HG03558 (cell line): ENCODE data around the gene HEYL.

Experiments
- ATAC-seq: cut with Tn5 transposase; IDR thresholded peaks from one replicate; pipeline ENCODE4 v1.9.1; 2021; ENCODE audit warnings: moderate number of reproducible peaks; ENCODE audit not compliant: unreplicated experiment; ENCODE audit errors: extremely low read depth

HEYL gene

DNA sequence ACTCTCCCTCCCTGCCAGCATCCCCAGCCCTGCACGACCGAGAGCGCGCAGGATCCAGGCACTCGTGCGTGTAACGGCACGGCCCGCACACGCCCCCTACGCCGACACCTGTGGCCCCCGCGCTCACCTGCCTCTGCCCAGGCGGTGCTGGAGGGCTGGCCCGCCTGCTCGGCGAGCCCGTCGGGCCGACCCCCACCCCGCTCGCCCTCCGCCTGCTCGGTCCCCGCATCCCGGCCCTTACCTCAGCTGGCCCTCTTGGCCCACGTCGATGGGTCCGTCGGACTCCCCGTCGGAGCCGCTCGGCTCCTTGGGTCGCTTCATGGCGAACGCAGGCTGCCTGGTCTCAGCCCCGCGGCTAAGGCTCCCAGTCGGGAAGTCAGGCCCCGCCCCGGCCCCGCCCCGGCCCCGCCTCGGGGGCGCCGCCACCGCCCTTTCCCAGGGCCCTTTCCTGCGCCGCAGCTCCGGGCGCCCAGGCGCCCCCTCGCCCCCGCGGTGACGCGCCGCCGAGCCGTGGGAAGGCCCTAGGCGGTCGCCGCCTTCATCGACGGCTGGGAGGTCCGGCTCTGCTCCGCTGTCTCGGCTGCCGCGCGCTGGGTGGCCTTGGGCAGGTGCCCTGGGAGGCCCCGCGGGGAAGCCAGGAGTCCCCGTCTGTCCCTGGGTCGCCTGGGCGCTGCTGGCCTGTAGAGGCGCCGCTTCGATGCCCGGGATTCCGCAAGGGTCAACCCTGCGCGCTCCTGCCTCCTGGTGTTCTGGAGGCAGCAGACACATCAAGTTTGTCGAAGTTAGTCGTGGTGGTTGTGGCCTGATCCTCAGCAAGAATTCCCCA is at the start of gene HEYL:
HEYL (minus strand) TSS at position 339 of the 826 bp plus-strand sequence; CDS start at position 321, 18 bp downstream.
- no peak for ATAC-seq

DNA sequence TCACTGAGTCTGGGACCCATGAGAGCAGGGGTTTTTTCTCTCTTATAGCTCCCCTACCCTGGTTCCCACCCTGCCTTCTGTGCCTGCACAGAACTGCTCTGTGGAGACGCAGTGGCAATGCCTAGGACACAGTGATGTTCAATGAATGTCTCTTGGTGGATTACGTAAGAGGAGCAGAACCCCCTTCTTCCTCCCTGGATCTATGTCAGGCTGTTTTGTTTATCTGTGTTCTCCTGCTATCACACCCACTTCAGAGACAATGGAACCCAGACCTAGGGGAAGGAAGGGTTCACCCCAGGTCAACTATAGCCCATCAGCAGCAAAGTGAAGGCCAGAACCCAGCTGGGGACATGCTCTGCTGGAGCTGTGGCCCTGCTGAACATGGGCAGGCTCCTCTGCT is 49.8 kb upstream of the HEYL start:
- no peak for ATAC-seq

- ATAC-seq = no peak
Measured at GRCh38 chr1:39688706-39689105, 49.3 kb upstream of the HEYL start.

- no peak for ATAC-seq
Measured at GRCh38 chr1:39687243-39687642, 47.8 kb upstream of the HEYL start.

GRCh38 chr1:39685071-39685470 is 45.6 kb upstream of the HEYL start:
- ATAC-seq = no peak

GRCh38 chr1:39684313-39684664 is 44.8 kb upstream of the HEYL start:
- ATAC-seq = no peak

DNA sequence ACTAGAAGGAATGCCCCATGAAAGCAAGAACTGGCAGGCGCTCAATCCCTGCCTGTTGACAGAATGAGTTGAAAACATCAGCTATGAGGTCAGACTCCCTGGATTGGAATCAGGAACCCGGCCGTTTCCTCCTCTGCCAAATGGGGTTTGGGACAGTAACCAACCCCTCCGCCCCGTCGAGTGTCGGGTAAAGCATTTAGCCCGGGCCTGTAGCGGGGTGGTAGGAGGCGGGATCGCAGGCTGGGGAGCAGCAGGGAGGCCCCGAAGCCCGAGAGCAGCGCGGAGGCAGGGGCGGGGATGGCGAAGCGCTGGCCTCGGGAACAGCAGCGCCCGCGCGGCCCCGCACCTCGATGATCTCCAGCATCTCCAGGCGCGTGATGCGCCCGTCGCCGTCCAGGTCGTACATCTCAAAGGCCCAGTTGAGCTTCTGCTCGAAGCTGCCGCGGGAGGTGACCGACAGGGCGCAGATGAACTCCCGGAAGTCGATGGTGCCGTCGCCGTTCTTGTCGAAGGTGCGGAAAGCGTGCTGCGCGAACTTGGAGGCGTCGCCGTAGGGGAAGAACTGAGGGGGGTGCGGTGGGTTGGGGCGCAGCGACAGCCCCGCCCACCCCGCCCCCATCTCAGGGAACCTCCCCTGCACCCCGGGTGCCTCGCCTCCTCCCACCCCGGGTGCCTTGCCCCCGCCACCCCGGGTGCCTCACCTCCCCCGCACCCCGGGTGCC is 44.3 kb upstream of the HEYL start:
- no peak for ATAC-seq

DNA sequence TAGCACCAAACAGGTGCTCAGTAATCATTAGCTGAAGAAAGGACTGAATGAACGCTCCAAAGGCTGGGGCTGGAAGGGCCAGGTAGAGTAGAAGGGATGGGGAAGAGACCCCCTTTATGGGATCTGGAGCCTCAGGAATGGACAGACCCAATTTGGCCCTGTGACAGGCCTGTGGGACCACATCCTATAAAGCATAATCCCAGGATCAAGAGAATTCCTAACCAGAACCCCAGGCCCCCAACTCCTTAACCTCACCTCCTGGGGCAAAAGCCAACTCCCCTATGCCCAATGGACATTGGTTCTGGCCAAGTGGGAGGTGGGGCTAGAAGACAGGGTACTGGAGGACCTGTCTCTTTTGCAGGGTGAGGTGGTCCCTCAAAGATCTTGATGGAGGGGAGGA is 42.6 kb upstream of the HEYL start:
- ATAC-seq = no peak

GRCh38 chr1:39681294-39681693 is 41.9 kb upstream of the HEYL start:
- no peak for ATAC-seq

- ATAC-seq = no peak
Measured at GRCh38 chr1:39680751-39681150, 41.3 kb upstream of the HEYL start.

DNA sequence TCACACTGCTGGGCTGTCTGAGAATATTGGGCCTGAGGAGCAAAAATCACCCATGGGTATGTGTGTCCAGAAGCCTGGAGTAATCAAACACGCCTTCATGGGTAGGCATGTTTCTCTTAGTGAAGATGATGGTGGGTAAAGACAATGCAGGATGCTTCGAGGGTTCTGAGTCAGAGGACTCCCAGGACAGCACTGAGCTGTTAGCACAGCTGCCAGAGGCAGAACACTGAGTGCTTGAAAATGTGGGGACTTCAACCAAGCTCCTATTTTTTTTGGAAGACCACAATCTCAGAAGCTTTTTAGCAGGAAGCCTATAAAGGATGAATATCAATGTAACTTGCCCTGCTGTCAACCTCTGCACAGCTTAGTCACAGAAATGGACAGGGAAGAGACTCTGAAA is 40.4 kb upstream of the HEYL start:
- ATAC-seq = no peak

- ATAC-seq = no peak
Measured at GRCh38 chr1:39678889-39679288, 39.4 kb upstream of the HEYL start.

DNA sequence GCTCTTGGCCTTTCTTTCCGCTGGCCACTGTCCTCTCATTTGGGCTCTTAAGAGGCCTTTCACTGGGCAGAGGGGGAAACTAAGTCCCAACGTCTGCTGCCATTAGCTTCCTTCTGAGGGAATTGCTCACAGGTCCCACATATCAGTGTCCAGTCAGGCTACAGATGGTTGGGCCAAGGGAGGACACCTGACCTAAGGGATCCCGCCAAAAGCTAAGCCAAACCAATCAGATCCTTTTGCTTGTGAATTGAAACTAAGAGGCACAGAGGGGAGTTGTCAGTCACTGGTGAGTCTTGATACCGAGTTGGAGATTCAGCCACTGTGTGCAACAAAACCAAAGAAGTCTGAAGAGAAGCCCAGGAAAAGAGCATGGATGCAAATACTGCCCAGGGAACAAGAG is 38.2 kb upstream of the HEYL start:
- no peak for ATAC-seq

GRCh38 chr1:39676948-39677548 is 37.6 kb upstream of the HEYL start:
- no peak for ATAC-seq

DNA sequence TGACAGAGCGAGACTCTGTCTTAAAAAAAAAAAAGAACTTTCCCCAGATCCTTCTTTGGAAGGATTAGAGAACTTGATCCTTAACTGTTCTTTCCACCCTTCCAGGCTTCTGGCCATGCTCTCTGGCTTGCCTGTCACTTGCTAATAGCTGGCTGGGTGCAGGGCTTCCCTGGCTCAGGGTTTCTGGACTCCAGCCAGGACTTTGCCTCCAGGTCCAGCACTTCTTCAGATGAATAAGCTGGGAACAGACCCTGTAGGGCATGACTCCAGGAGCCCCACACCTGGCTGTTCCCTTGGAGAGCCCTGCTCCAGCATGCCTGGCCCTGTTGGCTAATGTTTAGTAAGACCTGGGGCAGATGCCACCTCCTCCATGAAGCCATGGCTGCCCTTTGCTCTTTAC is 35.8 kb upstream of the HEYL start:
- no peak for ATAC-seq

DNA sequence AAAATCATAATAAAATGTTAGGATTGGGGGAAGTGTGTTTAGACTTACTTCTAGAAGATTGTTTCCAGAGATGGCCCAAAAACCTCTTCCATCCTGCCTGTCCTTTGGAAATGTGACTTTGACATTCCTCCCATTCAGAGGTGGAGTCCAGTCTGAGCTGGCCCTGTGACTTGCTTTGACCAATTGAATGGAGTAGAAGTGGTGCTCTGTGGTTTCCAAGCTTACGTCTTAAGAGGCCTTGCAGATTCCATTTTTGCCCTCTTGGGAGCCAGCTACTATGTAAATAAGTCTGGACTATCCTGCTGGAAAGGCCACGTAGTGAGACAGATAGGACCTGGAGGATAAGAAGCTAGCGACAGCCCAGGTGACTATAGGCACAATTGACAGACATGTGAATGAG is 33.8 kb upstream of the HEYL start:
- no peak for ATAC-seq

GRCh38 chr1:39672551-39672947 is 33.1 kb upstream of the HEYL start:
- ATAC-seq = no peak

DNA sequence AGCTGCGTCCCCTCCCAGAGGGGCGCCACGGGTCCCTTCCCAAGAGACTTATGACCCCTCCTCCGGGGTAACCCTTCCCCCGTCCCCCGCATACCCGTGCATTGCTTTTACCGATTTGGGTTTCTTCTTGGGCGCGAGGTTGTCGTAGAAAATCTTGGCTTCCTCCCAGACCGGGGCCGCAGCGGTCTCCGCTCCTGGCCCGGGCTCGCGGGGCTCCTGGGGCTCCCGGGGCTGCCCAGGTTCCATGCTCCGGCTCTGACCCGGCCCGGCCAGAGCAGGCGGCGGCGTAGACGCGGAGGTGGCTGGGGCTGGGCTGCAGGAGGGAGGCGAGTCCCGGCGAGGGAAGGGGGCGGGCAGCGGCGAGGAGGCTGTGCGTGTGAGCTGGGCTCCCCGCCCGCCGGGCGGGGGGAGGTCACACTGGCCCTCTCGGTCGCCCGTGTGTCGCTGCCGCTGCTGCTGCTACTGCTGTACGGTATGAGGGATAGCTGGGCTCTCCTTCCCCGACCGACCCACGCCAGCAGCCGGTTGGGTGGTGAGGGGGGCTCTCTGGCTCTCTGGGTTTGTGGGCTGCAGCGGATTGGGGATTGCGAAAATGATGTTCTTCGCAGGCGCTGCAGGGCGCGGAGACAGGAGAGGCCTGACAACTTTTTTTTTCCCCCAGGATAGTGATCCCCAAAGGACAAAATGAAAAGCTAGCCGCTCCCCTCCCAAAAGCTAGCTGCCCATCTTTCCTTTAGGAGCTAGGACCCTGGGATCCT is 32.5 kb upstream of the HEYL start, which contains the start of gene NT5C1A:
NT5C1A (minus strand) TSS at position 315 of the 758 bp plus-strand sequence; CDS start at position 246, 69 bp downstream.
- no peak for ATAC-seq

DNA sequence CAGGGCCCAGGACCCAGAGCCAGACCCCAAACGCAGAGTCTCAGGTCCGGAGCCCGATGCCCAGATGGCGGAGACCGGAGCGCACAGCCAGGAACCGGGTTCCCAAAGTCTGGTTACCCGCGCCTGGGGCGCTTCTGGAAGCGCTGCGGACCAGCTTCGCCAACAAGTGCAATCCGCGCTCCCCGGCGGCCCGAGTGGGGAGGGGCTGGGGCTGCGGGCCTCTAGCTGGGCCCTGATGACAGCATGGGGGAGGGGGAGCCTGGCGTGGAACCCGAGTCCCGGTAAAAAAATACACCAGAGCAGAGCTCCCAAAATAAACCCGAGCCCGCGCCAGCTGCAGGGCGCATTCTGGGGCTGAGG is 32.0 kb upstream of the HEYL start:
- ATAC-seq = no peak

GRCh38 chr1:39670689-39671088 is 31.2 kb upstream of the HEYL start:
- no peak for ATAC-seq

GRCh38 chr1:39668894-39669293 is 29.5 kb upstream of the HEYL start:
- ATAC-seq = no peak
